ENCODE measurements around the gene PIP4K2B.
A peak's percentile ranks its signal among the peaks of the same experiment; 100 is the strongest.

Gene PIP4K2B

DNA sequence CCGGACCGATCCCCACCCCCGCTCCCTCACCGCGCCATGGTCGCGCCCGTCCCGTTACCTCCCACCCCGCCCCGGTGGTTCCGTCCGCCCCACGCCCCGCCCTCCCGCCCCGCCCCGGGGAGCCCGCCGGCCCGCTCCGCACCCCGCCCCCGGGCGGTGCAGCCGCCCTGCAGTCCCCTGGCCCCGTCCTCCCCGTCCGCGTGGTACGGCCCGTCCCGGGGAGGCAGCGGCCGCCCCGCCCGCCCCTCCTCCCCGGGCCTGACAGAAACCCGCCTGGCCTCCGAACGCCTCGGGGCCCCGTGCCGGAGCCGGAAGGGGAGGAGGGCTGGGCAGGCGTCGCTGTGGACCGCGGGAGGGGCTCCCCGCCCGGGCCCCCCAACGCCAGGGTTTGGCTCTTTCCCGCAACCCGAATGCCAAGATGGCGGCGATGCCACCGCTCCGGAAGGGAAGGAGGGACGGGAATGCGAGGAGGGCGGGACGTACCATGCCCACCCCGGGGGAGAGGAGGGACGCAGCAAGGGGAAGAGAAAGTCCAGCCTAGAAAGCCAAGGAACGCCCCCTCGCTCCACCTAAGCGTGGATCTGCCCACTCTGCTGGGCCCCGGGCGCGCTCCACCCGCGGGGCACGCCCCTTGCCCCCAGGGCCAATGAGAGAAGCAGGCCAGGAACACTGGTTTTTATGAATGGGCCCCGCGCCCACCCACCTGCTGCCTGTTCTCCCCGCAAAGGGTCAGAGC lies at the start of gene PIP4K2B:
Gene PIP4K2B (minus strand): TSS at position 56 of the 736 bp plus-strand sequence. CDS start 132 bp downstream, outside the sequence.
- peak within 1 kb of the TSS; percentile 80 for H3K4me3 ChIP-seq (ENCODE audit: low read depth, low read length)
- TF ChIP-seq, protein P1, sequence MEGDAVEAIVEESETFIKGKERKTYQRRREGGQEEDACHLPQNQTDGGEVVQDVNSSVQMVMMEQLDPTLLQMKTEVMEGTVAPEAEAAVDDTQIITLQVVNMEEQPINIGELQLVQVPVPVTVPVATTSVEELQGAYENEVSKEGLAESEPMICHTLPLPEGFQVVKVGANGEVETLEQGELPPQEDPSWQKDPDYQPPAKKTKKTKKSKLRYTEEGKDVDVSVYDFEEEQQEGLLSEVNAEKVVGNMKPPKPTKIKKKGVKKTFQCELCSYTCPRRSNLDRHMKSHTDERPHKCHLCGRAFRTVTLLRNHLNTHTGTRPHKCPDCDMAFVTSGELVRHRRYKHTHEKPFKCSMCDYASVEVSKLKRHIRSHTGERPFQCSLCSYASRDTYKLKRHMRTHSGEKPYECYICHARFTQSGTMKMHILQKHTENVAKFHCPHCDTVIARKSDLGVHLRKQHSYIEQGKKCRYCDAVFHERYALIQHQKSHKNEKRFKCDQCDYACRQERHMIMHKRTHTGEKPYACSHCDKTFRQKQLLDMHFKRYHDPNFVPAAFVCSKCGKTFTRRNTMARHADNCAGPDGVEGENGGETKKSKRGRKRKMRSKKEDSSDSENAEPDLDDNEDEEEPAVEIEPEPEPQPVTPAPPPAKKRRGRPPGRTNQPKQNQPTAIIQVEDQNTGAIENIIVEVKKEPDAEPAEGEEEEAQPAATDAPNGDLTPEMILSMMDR (IDR thresholded peaks at IDR 0.05; ENCODE audit: borderline replicate concordance, insufficient read depth, low read depth, low read length) = no peak

DNA sequence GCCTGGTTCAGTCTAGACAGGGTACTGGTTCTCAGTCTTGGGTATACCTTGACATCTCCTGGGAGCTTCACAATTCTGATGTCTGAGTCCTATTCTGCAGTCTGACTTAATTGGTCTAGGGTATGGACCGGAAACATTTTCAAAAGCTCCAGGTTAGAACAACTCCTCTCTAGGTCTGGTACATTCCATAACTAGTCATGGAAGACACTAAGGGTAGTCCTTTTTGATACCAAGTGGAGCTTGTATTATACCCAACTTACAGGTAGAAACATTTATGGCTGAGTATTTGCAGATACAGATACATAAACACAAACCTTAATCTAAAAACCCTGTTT lies 49.2 kb upstream of the PIP4K2B start:
- TF ChIP-seq, protein P1 (IDR thresholded peaks at IDR 0.05; ENCODE audit: borderline replicate concordance, insufficient read depth, low read depth, low read length) = no peak
- no peak overlapping the region for H3K4me3 ChIP-seq (ENCODE audit: low read depth, low read length)

DNA sequence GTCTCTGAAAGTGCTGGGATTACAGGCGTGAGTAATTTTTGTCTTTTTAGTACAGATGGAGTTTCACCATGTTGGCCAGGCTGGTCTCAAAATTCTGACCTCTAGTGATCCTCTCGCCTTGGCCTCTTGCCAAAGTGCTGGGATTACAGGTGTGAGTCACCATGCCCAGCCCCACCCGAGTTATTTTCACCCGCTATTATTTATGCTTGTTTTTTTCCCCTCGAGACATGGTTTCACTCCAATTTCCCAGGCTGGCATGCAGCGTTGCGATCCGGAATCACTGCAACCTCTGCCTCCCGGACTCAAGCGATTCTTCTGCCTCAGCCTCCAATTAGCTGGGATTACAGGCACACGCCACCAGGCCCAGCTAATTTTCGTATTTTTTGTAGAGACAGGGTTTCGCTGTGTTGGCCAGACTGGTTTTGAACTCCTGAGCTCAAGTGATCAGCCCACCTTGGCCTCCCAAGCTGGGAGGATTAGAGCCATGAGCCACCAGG lies 45.0 kb upstream of the PIP4K2B start:
- no peak overlapping the region for H3K4me3 ChIP-seq (ENCODE audit: low read depth, low read length)
- TF ChIP-seq, protein P1 (IDR thresholded peaks at IDR 0.05; ENCODE audit: borderline replicate concordance, insufficient read depth, low read depth, low read length) = no peak

DNA sequence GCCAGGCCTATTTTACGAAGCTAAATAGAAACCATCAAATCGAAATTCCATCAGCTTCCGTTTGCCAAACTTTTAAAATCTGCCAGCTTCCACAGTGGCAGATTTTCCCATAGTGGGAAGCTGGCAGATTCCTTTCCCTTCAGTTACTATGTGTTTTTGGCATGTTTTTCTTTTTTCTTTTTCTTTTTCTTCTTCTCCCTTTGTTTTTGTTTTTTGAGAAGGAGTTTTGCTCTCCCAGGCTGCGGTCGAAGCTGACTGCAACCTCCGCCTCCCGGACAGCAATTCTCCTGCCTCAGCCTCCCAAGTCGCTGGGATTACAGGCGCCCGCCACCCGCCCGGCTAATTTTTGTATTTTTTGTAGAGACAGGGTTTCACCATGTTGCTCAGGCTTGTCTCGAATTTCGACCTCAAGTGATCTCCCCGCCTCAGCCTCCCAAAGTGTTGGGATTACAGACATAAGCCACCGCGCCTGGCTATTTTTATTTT lies 26.4 kb upstream of the PIP4K2B start:
- TF ChIP-seq, protein P1 (IDR thresholded peaks at IDR 0.05; ENCODE audit: borderline replicate concordance, insufficient read depth, low read depth, low read length) = no peak
- peak overlapping the region; percentile 84 for H3K4me3 ChIP-seq (ENCODE audit: low read depth, low read length)

DNA sequence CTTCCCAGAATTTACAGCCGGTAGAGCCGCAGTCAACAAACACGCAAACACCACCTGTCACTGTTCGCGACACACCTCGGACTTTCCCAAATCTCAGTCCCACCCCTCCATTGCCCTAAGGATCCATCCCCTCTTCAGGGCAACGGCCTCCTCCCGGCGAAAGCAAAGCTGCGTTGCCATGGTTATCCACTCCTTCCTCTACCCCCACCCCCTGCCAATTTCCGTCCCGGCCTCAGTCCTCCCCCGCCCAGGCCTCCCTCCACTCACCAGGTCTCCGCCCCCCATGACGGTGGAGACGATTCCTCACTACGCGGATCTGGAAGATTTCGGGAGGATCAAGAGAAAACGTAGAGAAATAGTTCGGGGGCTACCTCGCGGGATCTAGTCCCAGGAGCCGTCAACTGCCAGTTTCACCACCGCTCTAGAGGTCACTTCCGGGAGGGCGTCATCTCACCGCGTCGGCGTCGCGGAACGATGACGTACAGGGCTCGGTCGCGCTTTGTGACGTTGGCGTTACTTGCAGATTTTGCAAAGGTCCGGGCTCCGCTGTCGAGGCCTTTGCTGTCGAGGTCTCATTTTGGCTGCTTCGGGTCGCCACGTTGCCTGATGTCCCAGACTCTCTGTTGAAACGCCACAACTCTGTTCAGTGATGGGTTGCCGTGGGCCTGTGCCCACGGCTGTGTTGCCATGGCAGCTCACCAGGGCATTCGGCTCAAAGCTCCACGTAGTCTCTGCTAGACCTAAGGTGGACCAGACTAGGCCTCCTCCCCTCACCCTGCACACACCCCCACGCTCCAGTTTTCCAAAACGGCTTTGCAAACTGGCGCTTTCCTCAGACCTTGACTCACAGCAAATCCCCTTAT lies 25.8 kb upstream of the PIP4K2B start, which contains the start of gene CWC25:
Gene CWC25 (minus strand): TSS at position 423 of the 863 bp plus-strand sequence. CDS start 138 bp downstream, at position 285.
- peak within 1 kb of the TSS; percentile 84 for H3K4me3 ChIP-seq (ENCODE audit: low read depth, low read length)

DNA sequence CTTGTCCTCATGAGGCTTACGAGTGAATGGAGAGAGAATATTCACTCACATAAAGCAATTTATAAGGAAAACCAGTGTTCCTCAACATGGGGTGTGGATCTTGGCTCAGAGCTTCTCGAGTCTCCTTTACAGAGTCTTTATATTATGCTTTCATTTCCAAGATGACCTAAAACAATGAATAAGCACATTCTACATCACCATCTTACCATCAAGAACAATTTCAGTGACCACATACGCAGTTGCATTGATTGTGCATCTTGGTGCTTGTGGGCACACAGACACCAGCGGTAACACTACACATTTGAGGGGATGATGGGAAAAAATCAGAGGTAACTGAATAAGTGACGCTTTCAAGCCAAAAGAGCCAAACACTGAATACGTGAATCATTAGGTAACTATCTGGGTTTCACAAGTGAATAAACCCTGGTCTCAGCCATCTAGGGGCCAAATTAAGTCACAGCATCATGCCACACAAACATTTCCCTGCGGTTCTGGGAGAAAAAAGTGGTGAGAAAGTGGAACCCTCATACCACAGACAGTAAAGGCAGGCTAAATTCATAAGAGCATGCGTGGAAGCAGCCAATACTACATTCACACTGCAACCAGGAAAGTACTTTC lies 16.3 kb upstream of the PIP4K2B start:
- no peak overlapping the region for H3K4me3 ChIP-seq (ENCODE audit: low read depth, low read length)
- TF ChIP-seq, protein P1 (IDR thresholded peaks at IDR 0.05; ENCODE audit: borderline replicate concordance, insufficient read depth, low read depth, low read length) = peak; percentile 15; the same call in 1 of the 2 replicates

More for the DNA sequence above, 25.8 kb upstream of the PIP4K2B start, which contains the start of gene CWC25:
- TF ChIP-seq, protein P1 (IDR thresholded peaks at IDR 0.05; ENCODE audit: borderline replicate concordance, insufficient read depth, low read depth, low read length) = no peak

All from GM12875 (cell line).